HG03378 (cell line): ENCODE data around the gene XPO4.

Source experiments
- ATAC-seq: cut with Tn5 transposase; IDR thresholded peaks from one replicate; pipeline ENCODE4 v1.9.1; 2021; ENCODE audit warnings: mild to moderate bottlenecking, moderate library complexity; ENCODE audit not compliant: unreplicated experiment

XPO4 gene

GRCh38 chr13:20729633-20730585, 172.6 kb downstream of the XPO4 start:
- no peak for ATAC-seq

- no peak for ATAC-seq
Observed at GRCh38 chr13:20728579-20729311, 173.8 kb downstream of the XPO4 start.

DNA sequence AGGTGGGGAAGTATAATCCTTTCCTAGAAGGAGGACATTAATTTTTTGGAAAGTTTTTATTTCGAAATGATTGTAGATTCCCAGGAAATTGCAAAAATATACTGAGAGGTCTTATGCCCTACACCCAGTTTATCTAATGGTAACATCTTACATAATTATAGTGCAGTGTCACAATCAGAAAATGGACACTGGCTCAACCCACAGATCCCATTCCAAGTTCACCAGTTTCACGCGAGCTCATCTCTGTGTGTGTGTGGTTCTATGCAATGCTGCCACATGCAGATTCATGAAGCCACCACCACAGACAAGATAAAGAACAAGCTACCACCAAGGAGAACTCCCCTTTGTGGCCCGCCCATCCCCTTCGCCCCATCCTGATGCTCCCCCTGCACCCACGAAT, 174.7 kb downstream of the XPO4 start:
- no peak for ATAC-seq
